ENCODE results near the gene CAVIN1. TPM values are rescaled to one million over a fixed set of nuclear protein-coding genes. Genes with fewer than 3 reads are reported as not detected.
"Not testable (repeated sequence)": the region's sequence is repeated elsewhere in the genome, so short reads cannot be mapped to it uniquely, and the experiment has no call there.

Gene CAVIN1
- polyA plus RNA-seq, 6 donors from 2014 or later: not detected

DNA sequence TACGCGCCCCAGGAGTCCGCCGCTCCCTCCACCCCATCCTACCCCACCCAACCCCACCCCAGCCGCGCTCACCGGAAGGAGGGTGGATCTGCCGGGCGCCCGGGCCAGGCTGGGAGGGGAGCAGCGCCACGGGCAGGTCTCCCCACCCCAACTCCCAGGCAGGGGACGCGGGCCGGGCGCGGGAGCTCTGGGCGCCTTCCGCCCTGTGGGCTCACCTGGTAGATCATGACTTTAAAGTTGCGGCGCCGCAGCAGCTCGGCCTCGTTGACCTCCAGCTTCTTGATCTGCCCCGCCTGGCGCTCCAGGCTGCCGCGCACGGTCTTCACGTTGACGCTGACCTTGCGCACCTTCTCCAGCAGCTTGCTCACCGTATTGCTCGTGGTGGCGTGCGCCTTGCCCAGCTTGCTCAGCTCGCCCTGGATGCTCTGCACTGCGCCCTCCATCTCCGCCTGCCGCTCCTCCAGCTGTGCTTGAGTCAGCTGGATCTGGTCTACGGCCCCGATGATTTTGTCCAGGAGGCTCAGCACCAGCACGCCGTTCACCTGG is 571 bp downstream of the CAVIN1 start:
- Mint-ChIP-seq H3K4me3 (peak overlapping the region; percentile 83 to 95 (median 89)), H3K36me3 (no peaks in the 10 kb centered on the region), H3K9me3 (no peaks in the 10 kb centered on the region), H3K4me1 (peaks cover 12 to 16% (median 15%) of the 10 kb centered on the region in 3 donors), H3K27ac (peak overlapping the region in 1 of 6 donors; percentile 34), H3K27me3 (peaks cover 9 to 51% (median 41%) of the 10 kb centered on the region in 3 donors)
- ATAC-seq (ENCODE audit: low read depth in 2 of 2): peak; percentile 57 to 60
- no peak for DNase-seq

DNA sequence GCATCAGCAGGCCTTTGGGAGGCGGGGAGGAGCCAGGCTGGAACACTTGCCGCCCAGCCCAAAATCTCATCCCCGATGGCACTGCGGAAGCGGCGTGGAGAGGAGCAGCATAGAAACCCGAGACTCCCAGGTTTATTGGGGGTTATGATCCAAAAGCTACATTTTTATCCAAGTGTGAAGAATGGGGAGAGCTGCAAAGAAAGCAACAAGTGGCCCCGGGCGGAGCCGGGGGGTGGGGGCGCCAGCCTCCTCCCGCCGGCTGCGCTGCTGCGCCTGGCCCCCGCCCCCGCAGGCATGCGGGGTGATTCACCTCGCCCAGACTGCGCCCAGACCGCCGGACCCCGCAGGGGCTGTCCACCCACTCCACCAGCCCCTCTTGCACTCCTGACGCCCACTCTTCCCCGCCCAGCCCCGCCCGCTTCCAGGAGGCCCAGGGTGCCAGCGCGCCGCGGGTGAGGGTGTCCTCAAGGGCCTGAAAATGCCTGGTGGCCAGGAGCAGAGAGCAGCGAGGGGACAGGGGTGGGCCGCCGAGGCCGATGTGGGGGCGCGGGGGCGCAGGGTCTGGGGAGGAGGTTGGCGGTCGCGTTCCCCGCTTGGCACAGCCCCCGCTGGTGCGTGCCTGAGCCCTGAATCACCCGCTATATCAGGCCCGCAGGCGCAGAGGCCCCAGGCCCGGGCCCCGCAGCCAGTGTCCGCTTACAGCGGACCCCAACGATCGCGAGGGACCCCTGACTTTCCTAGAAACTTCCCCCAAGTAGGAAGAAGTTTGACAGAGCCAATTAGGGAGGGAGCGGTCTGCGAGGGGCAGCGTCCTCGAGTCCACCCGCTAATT is 1.3 kb downstream of the CAVIN1 start:
- Mint-ChIP-seq H3K4me1 (peaks cover 12 to 16% (median 15%) of the 10 kb centered on the region in 3 donors), H3K36me3 (no peaks in the 10 kb centered on the region), H3K27me3 (peaks cover 9 to 51% (median 41%) of the 10 kb centered on the region in 3 donors), H3K27ac (no peak overlapping the region), H3K9me3 (no peaks in the 10 kb centered on the region), H3K4me3 (peak overlapping the region; percentile 83 to 91 (median 87))
- ATAC-seq (ENCODE audit: low read depth in 2 of 2) (peak; percentile 25 to 39), DNase-seq (no peak)

DNA sequence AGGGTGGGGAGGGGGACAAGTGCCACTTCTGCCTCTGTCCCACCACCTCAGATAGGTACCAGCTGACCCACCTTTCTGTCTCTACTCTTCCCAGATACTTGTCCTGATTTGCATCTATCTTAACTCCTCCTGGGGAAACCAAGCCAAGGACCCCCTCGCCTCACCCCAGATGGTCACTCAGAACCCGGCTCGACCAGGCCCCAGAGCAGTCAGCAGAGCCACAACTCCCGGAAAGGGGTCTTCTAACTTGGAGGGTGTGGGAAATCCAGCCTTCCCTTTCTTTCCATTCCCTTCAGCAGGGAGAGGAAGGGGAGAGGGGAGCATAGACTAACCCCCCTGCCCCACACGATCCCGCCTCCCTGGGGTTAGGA is 1.9 kb downstream of the CAVIN1 start:
- no peak for DNase-seq
- H3K36me3 Mint-ChIP-seq: no peaks in the 10 kb centered on the region
- H3K9me3 Mint-ChIP-seq: no peaks in the 10 kb centered on the region
- peaks cover 14 to 16% (median 15%) of the 10 kb centered on the region in 3 donors for H3K4me1 Mint-ChIP-seq
- no peak for ATAC-seq (ENCODE audit: low read depth in 2 of 2)
- H3K27ac Mint-ChIP-seq: no peak overlapping the region
- H3K4me3 Mint-ChIP-seq: peak overlapping the region; percentile 64 to 90 (median 85)
- H3K27me3 Mint-ChIP-seq: peaks cover 9 to 47% (median 41%) of the 10 kb centered on the region in 3 donors

DNA sequence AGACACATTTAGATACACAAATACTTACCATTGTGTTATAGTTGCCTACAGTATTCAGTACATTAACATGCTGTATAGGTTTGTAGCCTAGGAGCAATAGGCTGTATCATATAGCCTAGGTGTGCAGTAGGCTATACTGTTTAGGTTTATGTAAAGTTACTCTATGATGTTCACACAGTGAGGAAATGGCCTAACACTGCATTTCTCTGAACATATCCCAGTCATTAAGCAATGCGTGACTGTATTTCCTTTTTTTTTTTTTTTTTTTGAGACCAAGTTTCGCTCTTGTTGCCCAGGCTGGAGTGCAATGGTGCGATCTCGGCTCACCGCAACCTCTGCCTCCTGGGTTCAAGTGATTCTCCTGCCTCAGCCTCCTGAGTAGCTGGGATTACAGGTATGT is 5.1 kb downstream of the CAVIN1 start:
- not testable (repeated sequence) for H3K4me3 Mint-ChIP-seq; H3K9me3 Mint-ChIP-seq; ATAC-seq (ENCODE audit: low read depth in 2 of 2); H3K27ac Mint-ChIP-seq; DNase-seq; H3K36me3 Mint-ChIP-seq
- peaks cover 6 to 34% (median 30%) of the 10 kb centered on the region in 3 donors for H3K27me3 Mint-ChIP-seq
- peaks cover 27 to 33% (median 30%) of the 10 kb centered on the region in 3 donors for H3K4me1 Mint-ChIP-seq

DNA sequence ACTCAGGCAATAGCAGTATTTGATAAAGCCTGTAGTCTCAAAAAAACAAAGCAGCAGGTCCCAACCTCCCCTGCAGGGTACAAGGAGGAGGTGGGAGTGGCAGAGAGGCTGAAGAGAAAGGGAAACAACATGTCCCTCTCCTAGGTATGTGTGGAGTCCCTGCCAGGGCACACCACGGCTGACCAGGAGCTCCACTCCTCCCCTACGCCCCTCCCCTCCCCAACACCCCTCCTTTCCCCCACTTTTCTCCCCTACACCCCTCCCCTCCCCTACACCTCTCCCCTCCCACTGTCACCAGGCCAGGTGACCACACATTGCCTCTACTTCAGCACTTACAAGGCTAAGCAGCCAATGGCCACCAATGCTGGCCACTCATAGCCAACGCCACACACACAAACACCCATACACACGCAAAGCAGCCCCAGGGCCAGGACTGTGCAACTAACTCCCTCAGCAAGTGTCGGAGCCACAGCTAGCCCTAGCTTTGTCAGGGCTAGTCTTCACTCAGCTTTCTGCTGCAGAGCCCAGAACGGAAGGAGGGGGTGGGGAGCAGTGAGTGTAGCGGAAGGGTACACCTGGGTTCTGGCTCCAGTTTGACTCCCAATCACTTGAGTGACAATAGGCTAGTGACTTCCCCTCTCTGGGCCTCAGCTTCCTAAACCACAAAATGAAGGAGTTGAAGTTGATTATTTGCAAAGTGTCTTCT is 8.2 kb downstream of the CAVIN1 start:
- peak; percentile 86 to 93 for ATAC-seq (ENCODE audit: low read depth in 2 of 2)
- H3K9me3 Mint-ChIP-seq: no peaks in the 10 kb centered on the region
- no peaks in the 10 kb centered on the region for H3K36me3 Mint-ChIP-seq
- H3K27ac Mint-ChIP-seq: peak overlapping the region in 1 of 6 donors; percentile 74
- H3K27me3 Mint-ChIP-seq: peaks cover 0 to 11% (median 6%) of the 10 kb centered on the region in 3 donors
- H3K4me3 Mint-ChIP-seq: peak overlapping the region in 7 of 8 donors; percentile 51 to 83 (median 62)
- DNase-seq: no peak
- H3K4me1 Mint-ChIP-seq: peaks cover 18 to 22% (median 22%) of the 10 kb centered on the region in 3 donors

DNA sequence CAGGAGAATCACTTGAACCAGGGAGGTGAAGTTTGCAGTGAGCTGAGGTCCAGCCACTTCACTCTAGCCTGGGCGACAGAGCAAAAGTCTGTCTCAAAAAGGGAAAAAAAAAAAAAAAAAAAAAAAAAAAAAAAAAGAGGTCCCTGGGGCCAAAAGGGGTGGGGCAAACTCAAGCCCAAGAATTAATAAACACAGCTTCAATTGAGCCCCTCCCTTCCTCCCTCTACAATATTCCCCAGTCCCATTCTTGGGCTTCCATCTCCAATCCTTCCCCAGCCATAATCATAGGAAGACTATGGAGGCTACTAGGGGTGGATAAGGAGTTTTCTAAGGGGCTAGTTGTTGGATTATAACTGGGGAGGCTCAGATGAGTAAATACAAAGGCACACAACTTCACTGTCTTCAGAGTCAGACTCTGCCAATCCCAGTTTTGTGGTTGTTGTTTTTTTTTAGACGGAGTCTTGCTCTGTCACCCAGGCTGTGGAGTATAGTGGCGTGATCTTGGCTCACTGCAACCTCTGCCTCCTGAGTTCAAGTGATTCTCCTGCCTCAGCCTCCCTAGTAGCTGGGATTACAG is 9.5 kb downstream of the CAVIN1 start:
- H3K27ac Mint-ChIP-seq: no peak overlapping the region
- H3K4me3 Mint-ChIP-seq: no peak overlapping the region
- no peaks in the 10 kb centered on the region for H3K9me3 Mint-ChIP-seq
- no peak for ATAC-seq (ENCODE audit: low read depth in 2 of 2)
- H3K36me3 Mint-ChIP-seq: no peaks in the 10 kb centered on the region
- DNase-seq: no peak
- peaks cover 18 to 22% (median 22%) of the 10 kb centered on the region in 3 donors for H3K4me1 Mint-ChIP-seq
- peaks cover 0 to 7% (median 0%) of the 10 kb centered on the region in 3 donors for H3K27me3 Mint-ChIP-seq

DNA sequence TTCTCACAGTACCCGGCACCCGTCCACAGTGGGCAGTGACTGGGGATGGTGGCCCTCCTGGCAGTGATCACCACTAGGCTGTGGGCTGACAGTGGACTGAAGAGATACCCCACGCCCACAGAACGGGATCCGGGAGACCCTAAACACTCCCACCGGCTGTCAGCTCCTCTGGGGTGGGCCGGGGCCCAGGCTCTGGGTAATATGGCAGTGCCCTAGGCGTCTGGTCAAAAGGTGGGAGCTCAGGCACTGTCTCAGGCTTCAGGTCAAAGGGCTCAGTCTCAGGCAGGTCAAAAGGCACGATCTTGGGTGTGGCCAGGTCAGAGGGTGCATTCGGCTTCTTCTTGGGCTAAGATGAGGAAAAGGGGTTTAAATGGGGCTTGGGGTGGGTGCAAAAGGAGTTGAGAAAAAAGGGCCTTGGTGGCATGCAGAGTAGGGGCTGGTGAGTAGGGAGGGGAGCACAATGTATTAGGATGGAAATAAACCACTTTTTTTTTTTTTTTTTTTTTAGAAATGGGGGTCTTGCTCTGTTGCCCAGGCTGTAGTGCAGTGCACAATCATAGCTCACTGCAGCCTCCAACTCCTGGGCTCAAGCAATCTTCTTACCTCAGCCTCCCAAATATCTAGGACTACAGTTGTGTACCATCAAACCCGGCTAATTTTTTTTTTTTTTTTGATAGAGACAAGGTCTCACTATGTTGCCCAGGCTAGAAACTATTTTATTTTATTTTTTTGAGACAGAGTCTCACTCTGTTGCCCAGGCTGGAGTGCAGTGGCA is 11.0 kb downstream of the CAVIN1 start:
- Mint-ChIP-seq H3K27ac (peak overlapping the region in 1 of 6 donors; percentile 33), H3K4me3 (no peak overlapping the region), H3K27me3 (peaks cover 0 to 7% (median 0%) of the 10 kb centered on the region in 3 donors), H3K4me1 (peaks cover 23 to 29% (median 29%) of the 10 kb centered on the region in 3 donors), H3K9me3 (no peaks in the 10 kb centered on the region), H3K36me3 (no peaks in the 10 kb centered on the region)
- ATAC-seq (ENCODE audit: low read depth in 2 of 2) (no peak), DNase-seq (no peak)

DNA sequence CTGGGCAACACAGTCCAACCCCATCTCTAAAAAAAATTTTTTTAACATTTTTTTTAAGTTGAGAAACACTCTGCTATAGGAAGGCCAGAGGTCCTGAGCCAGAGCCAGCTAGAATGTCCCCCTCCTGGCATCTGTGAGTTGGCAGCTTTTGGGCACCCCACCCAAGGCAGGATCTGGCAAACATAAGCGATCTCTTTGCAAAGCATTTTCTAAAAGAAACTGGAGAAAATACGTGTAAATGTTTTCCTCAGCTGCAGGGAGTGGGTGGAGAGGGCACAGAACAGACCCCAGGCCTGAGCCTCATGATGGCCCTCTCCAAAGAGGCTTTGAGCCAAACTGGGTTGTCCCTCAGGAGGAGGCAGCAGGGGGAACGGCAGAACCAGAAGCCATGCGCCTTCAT is 11.7 kb downstream of the CAVIN1 start:
- ATAC-seq (ENCODE audit: low read depth in 2 of 2) (no peak), DNase-seq (no peak)
- Mint-ChIP-seq H3K27me3 (peaks cover 0 to 7% (median 0%) of the 10 kb centered on the region in 3 donors), H3K27ac (no peak overlapping the region), H3K9me3 (no peaks in the 10 kb centered on the region), H3K4me3 (no peak overlapping the region), H3K4me1 (peaks cover 23 to 36% (median 29%) of the 10 kb centered on the region in 3 donors), H3K36me3 (no peaks in the 10 kb centered on the region)

DNA sequence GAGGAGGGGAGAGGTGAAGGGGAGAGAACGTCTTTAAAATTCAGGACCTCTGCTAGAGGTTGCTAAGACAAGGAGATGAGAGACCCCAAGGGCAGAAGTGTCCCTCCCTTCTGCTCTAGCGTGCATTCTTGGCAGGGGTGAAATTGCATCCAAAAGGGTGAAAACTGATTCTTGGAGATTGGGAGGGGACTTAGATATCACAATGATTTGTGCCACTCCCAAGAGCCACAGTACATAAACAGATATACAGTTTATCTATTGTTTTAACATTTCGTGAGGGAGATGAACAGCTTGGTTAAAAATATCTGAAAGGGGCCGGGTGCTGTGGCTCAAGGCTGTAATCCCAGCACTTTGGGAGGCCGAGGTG is 12.8 kb downstream of the CAVIN1 start:
- no peak for DNase-seq
- Mint-ChIP-seq H3K4me3 (no peak overlapping the region), H3K9me3 (no peaks in the 10 kb centered on the region), H3K36me3 (no peaks in the 10 kb centered on the region), H3K4me1 (peaks cover 21 to 39% (median 32%) of the 10 kb centered on the region in 3 donors), H3K27me3 (peaks cover 0 to 7% (median 0%) of the 10 kb centered on the region in 3 donors), H3K27ac (no peak overlapping the region)
- ATAC-seq (ENCODE audit: low read depth in 2 of 2): no peak

DNA sequence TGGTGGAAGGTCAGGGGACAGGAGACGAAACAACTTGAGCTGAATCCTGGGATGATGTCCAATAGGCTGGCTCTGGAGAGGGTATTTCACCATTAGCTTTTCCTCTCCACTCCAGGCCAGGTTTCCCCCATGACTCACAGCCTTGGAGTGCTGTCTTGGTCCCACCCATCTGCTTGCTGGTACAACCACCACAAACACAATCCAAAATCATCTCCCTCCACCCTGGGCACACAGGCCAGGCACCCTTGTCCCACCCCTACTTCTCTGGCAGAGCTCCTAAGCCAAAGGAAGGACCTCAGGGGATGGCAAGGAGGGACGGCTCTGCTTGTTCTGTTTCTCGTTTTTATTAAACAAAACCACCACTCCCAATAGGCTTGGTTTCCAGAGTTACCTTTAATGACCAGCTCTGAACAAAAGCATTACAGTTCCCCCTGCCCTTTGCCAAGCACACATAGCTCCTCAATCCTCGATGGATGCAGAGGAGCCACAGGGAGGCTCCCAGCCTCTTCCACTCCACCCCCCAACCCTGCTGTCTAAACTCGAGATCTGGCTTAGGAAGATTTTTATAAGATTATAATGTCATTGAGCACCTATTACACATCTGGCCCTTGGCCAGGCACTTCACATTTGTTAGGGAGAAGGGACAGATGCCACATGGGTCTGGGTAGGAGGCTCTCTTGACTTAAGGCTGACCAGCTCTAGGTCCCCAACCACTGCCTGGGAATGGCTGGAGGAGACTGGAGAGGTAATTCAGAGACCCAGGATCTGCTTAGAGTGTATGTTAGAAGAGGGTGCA is 13.3 kb downstream of the CAVIN1 start:
- no peaks in the 10 kb centered on the region for H3K36me3 Mint-ChIP-seq
- H3K4me1 Mint-ChIP-seq: peaks cover 15 to 33% (median 26%) of the 10 kb centered on the region in 3 donors
- H3K9me3 Mint-ChIP-seq: no peaks in the 10 kb centered on the region
- no peak overlapping the region for H3K4me3 Mint-ChIP-seq
- H3K27me3 Mint-ChIP-seq: peaks cover 0 to 7% (median 0%) of the 10 kb centered on the region in 3 donors
- no peak overlapping the region for H3K27ac Mint-ChIP-seq
- DNase-seq (no peak), ATAC-seq (ENCODE audit: low read depth in 2 of 2) (no peak)

DNA sequence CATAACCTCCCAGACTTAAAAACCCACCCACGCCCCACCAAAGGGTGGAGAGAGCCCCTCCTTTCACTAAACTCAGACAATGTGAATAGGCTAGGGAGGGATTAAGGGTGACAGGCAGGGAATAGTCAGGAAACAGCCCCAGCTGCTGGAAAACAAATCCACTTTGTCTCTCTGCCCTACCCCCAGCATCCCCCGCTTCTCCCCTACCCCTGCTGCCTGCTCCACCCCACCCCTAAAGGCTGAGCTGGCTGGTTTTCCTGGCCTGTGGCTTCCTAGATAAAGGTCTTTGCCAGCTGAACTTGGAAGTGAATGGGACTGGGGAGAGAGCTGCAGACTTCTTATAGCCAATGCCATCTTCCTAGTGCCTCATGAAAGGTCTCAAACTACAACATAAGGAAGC is 15.0 kb downstream of the CAVIN1 start:
- H3K27me3 Mint-ChIP-seq: peaks cover 0 to 15% (median 9%) of the 10 kb centered on the region in 3 donors
- H3K36me3 Mint-ChIP-seq: no peaks in the 10 kb centered on the region
- peaks cover 12 to 22% (median 17%) of the 10 kb centered on the region in 3 donors for H3K4me1 Mint-ChIP-seq
- no peak for ATAC-seq (ENCODE audit: low read depth in 2 of 2)
- no peak overlapping the region for H3K27ac Mint-ChIP-seq
- no peak for DNase-seq
- H3K4me3 Mint-ChIP-seq: no peak overlapping the region
- H3K9me3 Mint-ChIP-seq: no peaks in the 10 kb centered on the region

DNA sequence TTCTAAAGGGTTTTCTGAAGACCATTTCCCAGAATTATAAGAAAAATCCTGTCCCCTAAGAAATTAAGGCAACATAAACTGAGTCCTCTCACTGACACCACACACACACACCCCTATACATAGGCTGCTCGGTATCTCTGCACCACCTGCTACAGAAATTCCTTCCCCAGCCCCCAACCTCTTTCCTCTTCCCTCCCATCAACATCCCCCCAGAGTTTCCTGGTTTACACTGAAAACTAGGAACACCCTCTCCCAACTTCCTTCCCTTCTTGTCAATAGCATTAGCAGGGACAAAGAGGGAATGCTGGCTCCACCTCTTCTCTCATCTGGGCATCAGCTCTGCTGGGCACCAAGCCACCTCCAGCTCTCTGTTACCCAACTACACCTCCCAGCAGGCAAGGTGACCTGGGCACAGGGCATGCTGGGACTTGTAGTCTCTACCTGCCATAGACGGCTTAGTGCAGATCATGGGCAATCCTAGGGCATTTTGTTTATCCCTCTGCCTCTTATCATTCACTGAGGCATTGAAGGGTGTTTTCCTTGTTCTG is 15.7 kb downstream of the CAVIN1 start:
- Mint-ChIP-seq H3K27me3 (peaks cover 0 to 15% (median 9%) of the 10 kb centered on the region in 3 donors), H3K4me1 (peaks cover 12 to 22% (median 17%) of the 10 kb centered on the region in 3 donors), H3K27ac (peak overlapping the region in 2 of 6 donors; percentile 65 to 78), H3K4me3 (no peak overlapping the region), H3K9me3 (no peaks in the 10 kb centered on the region), H3K36me3 (no peaks in the 10 kb centered on the region)
- ATAC-seq (ENCODE audit: low read depth in 2 of 2) (peak; percentile 82 to 89), DNase-seq (peak; percentile 52)
